Glutamatergic neuron (in vitro differentiated cells): ENCODE measurements around the gene IL1RL1. TPM values are rescaled to one million over a fixed set of nuclear protein-coding genes. Genes with fewer than 3 reads are reported as not detected.
"Not testable (repeated sequence)": the region's sequence is repeated elsewhere in the genome, so short reads cannot be mapped to it uniquely, and the experiment has no call there.

Experiments used
- DNase-seq: peaks from one replicate; pipeline ENCODE4 v3.0.0; 2022
- H3K27ac Mint-ChIP-seq: one replicate; pipeline ENCODE4 v1.8.0; 2020; ENCODE audit warnings: mild to moderate bottlenecking, mixed read lengths, inconsistent platforms; ENCODE audit not compliant: unreplicated experiment
- H3K27me3 Mint-ChIP-seq: one replicate; pipeline ENCODE4 v1.8.0; 2020; ENCODE audit warnings: mild to moderate bottlenecking, moderate library complexity, mixed read lengths, inconsistent platforms; ENCODE audit not compliant: unreplicated experiment
- H3K36me3 Mint-ChIP-seq: one replicate; pipeline ENCODE4 v1.8.0; 2020; ENCODE audit warnings: mild to moderate bottlenecking, mixed read lengths, inconsistent platforms; ENCODE audit not compliant: unreplicated experiment
- H3K4me1 Mint-ChIP-seq: one replicate; pipeline ENCODE4 v1.8.0; 2020; ENCODE audit warnings: mild to moderate bottlenecking, low read depth, mixed read lengths, inconsistent platforms; ENCODE audit not compliant: unreplicated experiment
- H3K4me3 Mint-ChIP-seq: one replicate; pipeline ENCODE4 v1.8.0; 2020; ENCODE audit warnings: mild to moderate bottlenecking, mixed read lengths, inconsistent platforms; ENCODE audit not compliant: unreplicated experiment
- H3K9me3 Mint-ChIP-seq: one replicate; pipeline ENCODE4 v1.8.0; 2020; ENCODE audit warnings: mild to moderate bottlenecking, moderate library complexity, mixed read lengths, inconsistent platforms; ENCODE audit not compliant: unreplicated experiment
- total RNA-seq: library from RNA; stranded (reverse); fragmentation: NEBNext Ultra II Directional; extraction: Animal tissue kit (Norgen Biotek cat#: 25700); gene quantifications from one replicate; pipeline ENCODE4 v1.2.1, GENCODE V29; 2021; ENCODE audit not compliant: unreplicated experiment
- TF ChIP-seq, protein P1 (sequence below): fragments of 200-600 bp; sonication (generic); IDR thresholded peaks from one replicate; pipeline ENCODE4 v1.5.0; 2021; ENCODE audit not compliant: partially characterized antibody, unreplicated experiment

IL1RL1 gene
- total RNA-seq, 1 donor from 2014 or later = not detected

DNA sequence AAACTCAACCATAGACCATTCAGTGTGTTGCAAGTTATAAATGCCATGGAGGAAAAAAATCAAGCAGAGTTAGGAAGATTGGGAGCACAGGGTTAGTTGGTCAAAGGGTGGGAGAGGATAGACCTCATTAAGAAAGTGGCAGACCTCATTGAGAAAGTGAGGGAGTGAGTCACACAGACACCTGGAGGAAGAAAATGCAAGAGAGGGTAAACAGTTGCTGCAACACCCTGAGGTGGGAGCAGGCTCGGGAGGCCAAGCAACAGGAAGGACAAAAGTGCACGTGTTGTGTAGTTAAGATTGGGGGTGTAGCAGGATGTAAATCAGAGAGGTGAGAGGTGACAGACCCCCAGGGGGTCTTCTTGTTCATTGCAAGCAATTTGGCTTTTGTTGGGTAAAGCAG, 6.4 kb downstream of the IL1RL1 start:
- Mint-ChIP-seq H3K4me3 (no peak overlapping the region), H3K4me1 (no peaks in the 10 kb centered on the region), H3K9me3 (peaks cover 2% of the 10 kb centered on the region), H3K27me3 (no peaks in the 10 kb centered on the region), H3K36me3 (no peaks in the 10 kb centered on the region), H3K27ac (no peak overlapping the region)
- no peak for DNase-seq
- TF ChIP-seq, protein P1, sequence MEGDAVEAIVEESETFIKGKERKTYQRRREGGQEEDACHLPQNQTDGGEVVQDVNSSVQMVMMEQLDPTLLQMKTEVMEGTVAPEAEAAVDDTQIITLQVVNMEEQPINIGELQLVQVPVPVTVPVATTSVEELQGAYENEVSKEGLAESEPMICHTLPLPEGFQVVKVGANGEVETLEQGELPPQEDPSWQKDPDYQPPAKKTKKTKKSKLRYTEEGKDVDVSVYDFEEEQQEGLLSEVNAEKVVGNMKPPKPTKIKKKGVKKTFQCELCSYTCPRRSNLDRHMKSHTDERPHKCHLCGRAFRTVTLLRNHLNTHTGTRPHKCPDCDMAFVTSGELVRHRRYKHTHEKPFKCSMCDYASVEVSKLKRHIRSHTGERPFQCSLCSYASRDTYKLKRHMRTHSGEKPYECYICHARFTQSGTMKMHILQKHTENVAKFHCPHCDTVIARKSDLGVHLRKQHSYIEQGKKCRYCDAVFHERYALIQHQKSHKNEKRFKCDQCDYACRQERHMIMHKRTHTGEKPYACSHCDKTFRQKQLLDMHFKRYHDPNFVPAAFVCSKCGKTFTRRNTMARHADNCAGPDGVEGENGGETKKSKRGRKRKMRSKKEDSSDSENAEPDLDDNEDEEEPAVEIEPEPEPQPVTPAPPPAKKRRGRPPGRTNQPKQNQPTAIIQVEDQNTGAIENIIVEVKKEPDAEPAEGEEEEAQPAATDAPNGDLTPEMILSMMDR = no peak

DNA sequence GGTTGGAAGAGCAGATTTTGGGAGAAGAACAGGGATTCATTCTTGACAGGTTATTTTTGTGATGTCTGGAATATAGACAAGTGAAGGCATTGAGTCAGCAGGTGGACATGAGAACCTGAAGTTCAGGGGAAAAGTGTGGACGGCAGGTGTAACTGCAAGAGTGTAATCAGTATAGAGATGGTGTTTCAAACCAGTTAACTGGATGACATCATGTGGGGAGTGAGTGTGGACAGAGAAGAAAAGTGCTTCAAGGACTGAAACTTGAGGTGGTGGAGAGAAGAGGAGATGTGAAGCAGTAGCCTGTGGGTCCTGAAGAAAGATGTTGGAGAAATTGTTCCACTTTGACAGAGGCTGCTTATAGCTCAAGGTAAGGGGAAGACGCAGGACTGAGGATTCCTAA, 7.1 kb downstream of the IL1RL1 start:
- no peak overlapping the region for H3K4me3 Mint-ChIP-seq
- H3K27ac Mint-ChIP-seq = no peak overlapping the region
- no peaks in the 10 kb centered on the region for H3K27me3 Mint-ChIP-seq
- TF ChIP-seq, protein P1 = no peak
- no peaks in the 10 kb centered on the region for H3K36me3 Mint-ChIP-seq
- no peaks in the 10 kb centered on the region for H3K4me1 Mint-ChIP-seq
- H3K9me3 Mint-ChIP-seq = peaks cover 2% of the 10 kb centered on the region
- no peak for DNase-seq

DNA sequence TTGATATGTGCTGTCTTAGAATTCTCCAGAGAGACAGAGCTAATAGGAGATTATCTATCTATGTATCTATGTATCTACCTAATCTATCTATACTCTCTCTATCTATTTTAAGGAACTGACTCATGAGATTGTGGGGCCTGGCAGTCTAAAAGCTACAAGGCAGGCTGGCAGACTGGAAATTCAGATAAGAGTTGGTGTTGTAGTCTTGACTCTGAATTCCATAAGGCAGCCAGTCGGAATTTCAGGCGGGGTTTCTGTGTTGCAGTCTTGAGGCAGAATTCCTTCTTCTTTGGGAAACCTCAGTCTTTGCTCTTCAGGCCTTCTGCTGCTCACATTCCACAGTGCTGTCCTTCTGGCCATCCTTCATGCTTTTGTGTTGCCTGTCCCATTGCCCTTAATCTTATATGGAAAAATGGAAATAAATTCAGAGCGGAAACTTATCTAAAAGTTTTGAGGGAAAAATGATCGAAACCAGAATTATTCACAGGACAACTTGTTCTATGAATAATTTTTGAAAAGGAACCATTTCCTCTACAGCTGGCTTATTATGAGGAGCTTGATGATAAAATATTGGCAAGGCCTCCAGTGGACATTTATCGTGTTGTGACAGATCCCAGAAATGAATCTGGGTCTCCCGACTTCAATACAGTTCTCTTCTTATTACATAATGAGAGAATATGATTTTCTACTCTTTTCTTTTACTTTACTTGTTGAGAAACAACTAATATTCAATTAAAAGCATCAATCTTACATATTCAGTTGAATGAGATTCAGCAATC, 10.8 kb downstream of the IL1RL1 start:
- TF ChIP-seq, protein P1 = no peak
- Mint-ChIP-seq H3K4me1 (no peaks in the 10 kb centered on the region), H3K36me3 (peaks cover 7% of the 10 kb centered on the region), H3K27ac (no peak overlapping the region), H3K4me3 (no peak overlapping the region), H3K9me3 (peaks cover 1% of the 10 kb centered on the region), H3K27me3 (no peaks in the 10 kb centered on the region)
- no peak for DNase-seq

DNA sequence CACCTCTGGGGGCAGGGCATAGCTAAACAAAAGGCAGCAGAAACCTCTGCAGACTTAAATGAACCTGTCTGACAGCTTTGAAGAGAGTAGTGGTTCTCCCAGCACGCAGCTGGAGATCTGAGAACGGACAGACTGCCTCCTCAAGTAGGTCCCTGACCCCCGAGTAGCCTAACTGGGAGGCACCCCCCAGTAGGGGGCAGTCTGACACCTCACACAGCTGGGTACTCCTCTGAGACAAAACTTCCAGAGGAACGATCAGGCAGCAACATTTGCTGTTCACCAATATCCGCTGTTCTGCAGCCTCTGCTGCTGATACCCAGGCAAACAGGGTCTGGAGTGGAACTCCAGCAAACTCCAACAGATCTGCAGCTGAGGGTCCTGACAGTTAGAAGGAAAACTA, 13.6 kb downstream of the IL1RL1 start:
- not testable (repeated sequence) for DNase-seq, H3K27ac Mint-ChIP-seq, H3K9me3 Mint-ChIP-seq, H3K27me3 Mint-ChIP-seq, H3K4me3 Mint-ChIP-seq, H3K4me1 Mint-ChIP-seq, H3K36me3 Mint-ChIP-seq

DNA sequence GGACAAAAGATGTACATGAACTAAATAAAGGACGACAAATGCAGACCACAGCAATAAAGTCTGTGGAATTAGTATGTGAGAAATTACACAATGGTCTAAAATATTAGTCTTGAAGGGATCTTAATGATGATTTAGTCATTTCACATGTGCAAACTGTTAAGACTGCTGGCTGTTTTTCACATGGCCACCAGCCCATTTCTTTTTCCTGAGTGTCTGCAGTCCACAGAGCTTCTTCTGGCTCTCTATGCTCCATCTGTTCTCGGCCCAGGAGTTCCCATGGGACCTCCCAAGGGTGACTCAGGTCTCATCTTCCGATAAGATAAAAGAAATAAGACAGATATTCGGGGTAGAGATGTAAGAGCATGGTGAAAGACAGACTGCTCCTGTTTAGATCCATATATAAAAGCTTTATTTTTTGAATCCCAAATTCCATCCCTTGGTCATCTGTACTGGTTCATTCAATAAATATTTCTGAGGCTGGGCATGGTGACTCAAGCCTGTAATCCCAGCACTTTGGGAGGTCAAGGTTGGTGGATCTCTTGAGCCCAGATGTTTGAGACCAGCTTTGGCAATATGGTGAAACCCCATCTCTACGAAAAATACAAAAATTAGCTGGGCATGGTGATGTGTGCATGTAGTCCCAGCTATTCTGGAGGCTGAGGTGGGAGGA, 20.1 kb downstream of the IL1RL1 start:
- Mint-ChIP-seq H3K36me3 (no peaks in the 10 kb centered on the region), H3K27me3 (no peaks in the 10 kb centered on the region), H3K27ac (no peak overlapping the region), H3K4me1 (no peaks in the 10 kb centered on the region), H3K4me3 (no peak overlapping the region), H3K9me3 (peaks cover 2% of the 10 kb centered on the region)
- no peak for DNase-seq
- TF ChIP-seq, protein P1 = no peak
